GM12873 (cell line): ENCODE data around the gene APLP2.

Experiments used
- TF ChIP-seq, protein P1 (sequence below): IDR thresholded peaks from 2 replicates; pipeline ENCODE4 v1.5.1; 2012; ENCODE audit warnings: low read depth, mild to moderate bottlenecking, moderate library complexity, low read length, control low read depth; ENCODE audit not compliant: insufficient read depth; ENCODE audit errors: missing control alignments

The APLP2 gene

DNA sequence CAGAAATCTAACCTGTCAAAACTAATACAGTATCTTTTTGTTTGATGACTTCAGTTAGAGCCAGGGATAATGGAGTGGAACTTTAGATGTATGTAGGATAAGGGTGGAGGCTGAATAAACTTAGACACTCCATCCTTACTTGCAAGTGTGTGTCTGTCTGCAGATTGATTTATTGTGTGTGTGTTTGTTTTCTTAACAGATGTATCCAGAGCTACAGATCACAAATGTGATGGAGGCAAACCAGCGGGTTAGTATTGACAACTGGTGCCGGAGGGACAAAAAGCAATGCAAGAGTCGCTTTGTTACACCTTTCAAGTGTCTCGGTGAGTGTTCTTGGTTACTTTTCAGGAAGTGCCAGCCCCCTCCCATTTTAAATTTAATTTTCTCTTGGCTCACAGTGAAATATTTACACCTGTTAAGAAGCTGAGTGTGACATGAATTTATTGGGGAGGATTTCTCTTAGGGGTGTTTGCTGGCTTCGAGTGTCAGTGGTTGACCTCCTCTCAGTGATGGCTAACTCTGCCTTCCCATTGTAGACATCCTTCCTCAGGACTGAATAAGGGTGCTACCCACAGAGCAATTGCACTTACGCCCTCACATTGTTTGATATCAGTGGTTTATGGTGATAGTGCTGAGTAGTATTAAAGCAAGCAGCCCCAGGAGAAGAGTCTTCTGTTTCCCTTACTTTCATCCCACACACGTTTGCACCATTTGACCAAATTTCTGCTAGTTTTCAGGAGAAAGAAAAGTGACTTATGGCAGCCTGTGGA, 40.8 kb downstream of the APLP2 start:
- TF ChIP-seq, protein P1, sequence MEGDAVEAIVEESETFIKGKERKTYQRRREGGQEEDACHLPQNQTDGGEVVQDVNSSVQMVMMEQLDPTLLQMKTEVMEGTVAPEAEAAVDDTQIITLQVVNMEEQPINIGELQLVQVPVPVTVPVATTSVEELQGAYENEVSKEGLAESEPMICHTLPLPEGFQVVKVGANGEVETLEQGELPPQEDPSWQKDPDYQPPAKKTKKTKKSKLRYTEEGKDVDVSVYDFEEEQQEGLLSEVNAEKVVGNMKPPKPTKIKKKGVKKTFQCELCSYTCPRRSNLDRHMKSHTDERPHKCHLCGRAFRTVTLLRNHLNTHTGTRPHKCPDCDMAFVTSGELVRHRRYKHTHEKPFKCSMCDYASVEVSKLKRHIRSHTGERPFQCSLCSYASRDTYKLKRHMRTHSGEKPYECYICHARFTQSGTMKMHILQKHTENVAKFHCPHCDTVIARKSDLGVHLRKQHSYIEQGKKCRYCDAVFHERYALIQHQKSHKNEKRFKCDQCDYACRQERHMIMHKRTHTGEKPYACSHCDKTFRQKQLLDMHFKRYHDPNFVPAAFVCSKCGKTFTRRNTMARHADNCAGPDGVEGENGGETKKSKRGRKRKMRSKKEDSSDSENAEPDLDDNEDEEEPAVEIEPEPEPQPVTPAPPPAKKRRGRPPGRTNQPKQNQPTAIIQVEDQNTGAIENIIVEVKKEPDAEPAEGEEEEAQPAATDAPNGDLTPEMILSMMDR = no peak

DNA sequence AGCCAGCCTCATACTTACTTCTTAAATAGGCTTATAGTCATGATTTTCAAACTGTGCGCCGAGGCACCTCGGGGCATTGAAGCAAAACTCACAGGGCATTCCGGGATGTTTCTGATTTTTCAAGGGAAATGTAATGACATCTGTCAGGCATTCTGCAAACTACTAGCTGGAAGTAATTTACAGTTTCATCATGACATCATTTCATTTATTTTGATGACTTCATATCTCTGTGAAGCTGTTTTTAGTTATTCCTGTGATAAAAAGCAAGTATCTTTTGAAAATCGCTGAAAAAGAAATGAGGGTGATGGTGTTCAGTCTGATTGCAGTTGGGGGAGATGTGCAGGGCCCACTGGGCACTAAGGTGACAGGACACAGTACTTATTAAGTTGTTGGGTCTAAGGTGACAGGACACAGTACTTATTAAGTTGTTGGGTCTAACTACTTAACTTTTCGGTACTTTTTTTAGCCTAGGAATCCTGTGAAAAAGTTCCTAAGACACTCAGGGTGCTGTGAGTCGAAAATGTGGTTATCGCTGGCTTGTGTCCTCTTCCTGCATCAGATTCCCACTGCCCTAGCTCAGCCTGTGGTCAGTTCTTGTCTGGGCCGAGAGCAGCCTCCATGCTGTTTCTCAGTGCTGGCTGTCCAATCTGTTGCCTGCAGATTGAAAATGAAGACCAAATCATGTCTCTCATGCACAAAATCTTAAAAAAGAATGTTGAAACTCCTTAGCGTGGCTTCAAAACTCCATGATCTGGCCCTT, 42.6 kb downstream of the APLP2 start:
- TF ChIP-seq, protein P1 = no peak

DNA sequence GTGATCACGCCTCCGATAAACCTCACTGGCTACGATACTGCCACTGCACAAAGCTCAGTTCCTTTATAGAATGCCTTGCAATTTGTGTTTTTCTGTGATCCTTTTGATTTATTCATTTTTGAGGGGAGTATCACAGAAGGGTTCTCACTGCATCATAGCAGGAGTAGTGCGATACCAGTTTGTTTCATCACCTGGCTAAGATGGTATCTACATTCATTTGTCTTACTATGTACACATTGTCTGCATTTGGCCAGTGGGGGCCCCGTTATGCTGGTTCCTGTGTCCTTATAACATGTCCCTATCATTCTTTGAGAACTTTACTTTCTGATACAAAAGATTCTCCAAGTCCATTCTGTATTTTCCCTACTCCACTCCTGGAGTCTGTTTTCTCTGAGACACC, 44.6 kb downstream of the APLP2 start:
- TF ChIP-seq, protein P1 = no peak

DNA sequence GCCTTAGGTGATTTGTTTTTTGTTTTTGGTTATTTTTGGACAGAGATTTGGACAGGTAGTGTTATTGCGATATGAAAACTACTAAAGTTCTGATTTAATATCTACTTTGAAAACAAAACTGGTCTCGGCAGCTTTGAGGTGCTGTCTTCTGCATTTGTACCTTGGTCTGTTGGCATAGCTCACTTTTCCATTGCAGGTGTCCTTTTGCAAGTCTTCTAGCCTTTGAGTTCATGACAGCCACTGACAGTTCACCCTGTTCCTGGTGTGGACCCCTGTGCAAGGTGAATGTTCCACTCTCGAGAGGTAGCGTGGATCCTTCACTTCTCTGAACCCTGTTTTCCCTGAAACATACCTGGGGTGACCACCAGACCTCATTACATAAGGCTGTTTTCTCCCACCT, 45.0 kb downstream of the APLP2 start:
- TF ChIP-seq, protein P1 = no peak

DNA sequence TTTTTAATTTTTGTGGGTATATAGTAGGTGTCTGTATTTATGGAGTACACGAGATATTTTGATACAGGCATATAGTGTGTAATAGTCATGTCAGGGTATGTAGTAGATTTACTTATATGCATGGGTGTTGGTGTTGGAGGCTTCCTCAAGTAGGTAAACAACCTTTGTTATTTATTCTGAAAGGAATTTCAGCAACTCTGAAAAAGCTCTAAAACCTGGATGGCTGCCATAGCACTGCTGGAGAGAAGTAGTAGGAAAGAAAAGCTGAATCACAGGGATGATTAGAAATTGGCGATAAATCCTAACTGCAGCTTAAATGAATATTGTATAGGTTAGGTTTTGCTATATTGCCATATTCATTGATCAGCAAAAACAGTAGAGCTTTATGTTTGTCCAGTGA, 45.5 kb downstream of the APLP2 start:
- TF ChIP-seq, protein P1 = no peak

DNA sequence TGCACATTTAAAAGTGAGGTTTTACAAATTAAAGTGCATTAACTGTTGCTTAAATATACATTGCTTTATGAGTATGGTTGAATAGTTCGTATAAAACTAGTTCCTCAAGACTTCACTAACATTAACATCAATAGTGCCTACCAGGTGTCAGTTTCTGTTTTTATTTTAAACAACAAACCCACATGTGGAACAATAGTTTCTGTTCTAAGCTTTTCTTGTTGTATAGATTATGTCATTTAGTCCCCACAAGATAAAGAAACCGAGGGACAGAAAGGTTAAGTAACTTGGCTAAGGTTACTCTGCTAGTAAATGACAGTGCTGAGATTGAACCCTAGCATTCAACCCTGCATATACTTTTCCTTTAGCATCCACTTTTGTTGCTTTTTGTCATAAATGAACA, 48.5 kb downstream of the APLP2 start:
- TF ChIP-seq, protein P1 = no peak

DNA sequence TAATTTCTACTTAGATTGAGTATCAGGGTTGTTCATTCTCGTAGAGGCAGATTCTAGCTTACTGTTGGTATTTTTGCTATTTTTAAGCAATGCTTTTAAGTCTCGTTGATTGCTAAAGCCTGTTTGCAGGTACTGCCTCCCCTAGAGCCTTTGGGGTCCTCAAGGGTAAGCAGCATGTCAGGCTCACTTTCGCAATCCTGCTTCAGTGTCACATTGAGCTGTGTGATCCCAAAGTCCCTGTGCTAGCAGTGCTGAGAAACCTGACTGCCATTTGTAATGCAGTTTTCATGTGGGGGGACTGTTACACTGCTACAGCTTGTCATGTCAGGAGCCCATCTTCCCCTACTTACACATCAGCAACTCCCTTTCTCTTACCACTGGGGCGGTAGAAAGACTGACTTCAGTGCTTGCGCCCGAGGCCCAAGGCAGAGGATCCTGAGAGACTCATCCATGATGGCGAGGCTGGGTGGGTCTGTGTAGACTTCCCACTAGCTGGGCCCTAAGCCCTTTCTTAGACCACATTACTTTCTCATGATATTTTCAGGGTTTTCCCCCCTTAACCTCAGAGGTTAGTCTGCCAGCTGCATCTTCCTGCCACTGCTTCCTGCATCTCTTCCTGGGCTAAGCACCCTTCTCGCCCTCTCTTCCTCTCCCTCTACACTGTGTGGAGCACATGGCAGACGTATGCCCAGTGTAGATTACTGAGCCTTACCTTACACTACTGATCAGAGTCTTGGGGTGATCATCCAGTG, 49.1 kb downstream of the APLP2 start:
- TF ChIP-seq, protein P1 = no peak
